ENCODE data around the gene ACSS2. TPM values are rescaled to one million over a fixed set of nuclear protein-coding genes. Genes with fewer than 3 reads are reported as not detected.

The ACSS2 gene
- total RNA-seq, 3 donors from 2014 or later = 191 to 479 (median 302) TPM

- intact Hi-C loops (cut with DNase I, micrococcal nuclease) = no loop called here
- H3K4me1 ChIP-seq (ENCODE audit: low read depth) = no peaks in the 10 kb centered on the region
- H3K36me3 ChIP-seq (ENCODE audit: low read depth) = no peaks in the 10 kb centered on the region
- H3K4me3 ChIP-seq = no peak overlapping the region
- DNase-seq (no peak), ATAC-seq (no peak)
- no peaks in the 10 kb centered on the region for H3K9me3 ChIP-seq
- no peak for TF ChIP-seq CTCF (IDR thresholded peaks at IDR 0.05)
Measured at GRCh38 chr20:34859826-34860545, 16.4 kb upstream of the ACSS2 start.

- Histone ChIP-seq H3K36me3 (ENCODE audit: low read depth) (no peaks in the 10 kb centered on the region), H3K9me3 (no peaks in the 10 kb centered on the region), H3K4me3 (no peak overlapping the region), H3K4me1 (ENCODE audit: low read depth) (no peaks in the 10 kb centered on the region)
- TF ChIP-seq CTCF (IDR thresholded peaks at IDR 0.05) = no peak
- DNase-seq = peak; percentile 81 to 84 (median 81)
- intact Hi-C loops (cut with DNase I, micrococcal nuclease) = no loop called here
- peak; percentile 92 for ATAC-seq
Measured at GRCh38 chr20:34861386-34862084, 14.9 kb upstream of the ACSS2 start.

- no peak overlapping the region for H3K4me3 ChIP-seq
- no peaks in the 10 kb centered on the region for H3K4me1 ChIP-seq (ENCODE audit: low read depth)
- H3K9me3 ChIP-seq = no peaks in the 10 kb centered on the region
- H3K36me3 ChIP-seq (ENCODE audit: low read depth) = no peaks in the 10 kb centered on the region
- TF ChIP-seq CTCF (IDR thresholded peaks at IDR 0.05) = no peak
- ATAC-seq = no peak
- intact Hi-C loops (cut with DNase I, micrococcal nuclease) = no loop called here
- DNase-seq = no peak
Measured at GRCh38 chr20:34862724-34863123, 13.7 kb upstream of the ACSS2 start.

- DNase-seq (no peak), ATAC-seq (no peak)
- no peak overlapping the region for H3K4me3 ChIP-seq
- intact Hi-C loops (cut with DNase I, micrococcal nuclease) = no loop called here
- no peak for TF ChIP-seq CTCF (IDR thresholded peaks at IDR 0.05)
- no peaks in the 10 kb centered on the region for H3K4me1 ChIP-seq (ENCODE audit: low read depth)
- no peaks in the 10 kb centered on the region for H3K36me3 ChIP-seq (ENCODE audit: low read depth)
- no peaks in the 10 kb centered on the region for H3K9me3 ChIP-seq
Measured at GRCh38 chr20:34863421-34863965, 12.9 kb upstream of the ACSS2 start.

GRCh38 chr20:34864216-34864615 lies 12.2 kb upstream of the ACSS2 start:
- no peak for ATAC-seq
- Histone ChIP-seq H3K36me3 (ENCODE audit: low read depth) (no peaks in the 10 kb centered on the region), H3K9me3 (no peaks in the 10 kb centered on the region), H3K4me1 (ENCODE audit: low read depth) (no peaks in the 10 kb centered on the region), H3K4me3 (no peak overlapping the region)
- intact Hi-C loops (cut with DNase I, micrococcal nuclease) = no loop called here
- no peak for TF ChIP-seq CTCF (IDR thresholded peaks at IDR 0.05)
- no peak for DNase-seq

Measured in mucosa of descending colon (tissue), 3 donors.